Suprapubic skin (tissue), 4 donors: Measurements from ENCODE around the gene LRRC4C.

Source experiments
- CTCF ChIP-seq, 2 donors: fragments of 200-600 bp in 1 of 2; fragments of 450-650 bp in 1 of 2; sonication (generic) in 1 of 2; IDR thresholded peaks; one replicate each; pipeline ENCODE4 v1.5.1; 2016 to 2019; ENCODE audit warnings: antibody characterized with exemption in 2 of 2, mild to moderate bottlenecking in 1 of 2, moderate library complexity in 1 of 2
- EP300 ChIP-seq: sonication (generic); formaldehyde crosslinking; IDR thresholded peaks from one replicate; pipeline ENCODE4 v1.6.1; 2017; ENCODE audit warnings: antibody characterized with exemption
- POLR2A ChIP-seq, 2 donors: fragments of 450-650 bp; IDR thresholded peaks; one replicate each; pipeline ENCODE4 v1.6.1; 2017; ENCODE audit warnings: antibody characterized with exemption in 2 of 2, mild to moderate bottlenecking in 2 of 2, moderate library complexity in 2 of 2
- POLR2AphosphoS5 ChIP-seq, 3 donors: sonication (generic); formaldehyde crosslinking; IDR thresholded peaks; one replicate each; pipeline ENCODE4 v1.6.1; 2017; ENCODE audit warnings: antibody characterized with exemption in 3 of 3

GRCh38 chr11:40701027-40701426 lies 758.4 kb downstream of the LRRC4C start:
- TF ChIP-seq CTCF (IDR thresholded peaks at IDR 0.05), result no peak
- TF ChIP-seq EP300, result no peak
- no peak for TF ChIP-seq POLR2A (IDR thresholded peaks at IDR 0.05)
- TF ChIP-seq POLR2AphosphoS5 (IDR thresholded peaks at IDR 0.05), result no peak
